GM12873 (cell line): ENCODE data around the gene MAP7.

Experiments
- CTCF ChIP-seq: IDR thresholded peaks from 2 replicates; pipeline ENCODE4 v1.5.1; 2012; ENCODE audit warnings: low read depth, mild to moderate bottlenecking, moderate library complexity, low read length, control low read depth; ENCODE audit not compliant: insufficient read depth; ENCODE audit errors: missing control alignments

Gene MAP7

GRCh38 chr6:136474241-136474640 lies 76.0 kb downstream of the MAP7 start:
- TF ChIP-seq CTCF: no peak

GRCh38 chr6:136471922-136472321 lies 78.3 kb downstream of the MAP7 start:
- TF ChIP-seq CTCF: no peak

DNA sequence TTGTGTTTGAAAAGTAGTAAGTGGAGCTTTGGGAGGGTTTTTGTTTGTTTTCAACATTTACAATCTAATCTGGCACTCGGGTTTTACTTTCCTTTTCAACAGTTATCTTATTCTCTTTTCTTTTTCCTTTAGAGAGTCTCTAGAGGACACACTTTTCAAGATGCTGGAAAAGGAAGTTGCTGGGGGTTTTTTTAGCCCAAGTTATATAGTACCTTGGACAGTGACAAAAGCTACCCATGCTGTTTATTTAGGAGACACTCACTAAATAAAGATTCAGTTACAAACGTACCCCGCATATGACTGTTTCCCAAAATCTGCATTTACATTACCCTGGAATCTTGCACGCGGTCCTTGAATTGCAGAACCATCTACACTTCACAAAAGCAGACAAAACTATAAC lies 78.8 kb downstream of the MAP7 start:
- TF ChIP-seq CTCF: no peak

DNA sequence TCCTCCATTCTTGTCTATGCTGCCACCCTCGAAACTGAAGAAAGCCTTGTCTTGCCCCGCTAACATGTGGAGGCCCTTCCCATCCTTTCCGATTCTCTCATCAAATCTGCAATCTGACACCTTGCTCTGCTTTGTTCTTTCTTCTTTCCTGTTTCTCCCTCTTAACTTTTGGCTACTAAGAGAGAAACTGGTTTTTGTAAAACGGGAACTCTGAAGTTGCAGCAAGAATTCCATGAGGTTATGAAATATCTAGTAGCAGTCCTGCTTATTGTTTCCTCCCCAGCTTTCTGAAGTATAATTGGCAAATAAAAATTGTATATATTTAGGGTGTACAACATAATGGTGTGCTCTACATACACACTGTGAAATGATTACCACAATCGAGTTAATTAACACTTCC lies 80.2 kb downstream of the MAP7 start:
- no peak for TF ChIP-seq CTCF

- no peak for TF ChIP-seq CTCF
These were observed 81.1 kb downstream of the MAP7 start for GRCh38 chr6:136469154-136469553.

GRCh38 chr6:136468711-136469110 lies 81.5 kb downstream of the MAP7 start:
- no peak for TF ChIP-seq CTCF

GRCh38 chr6:136467186-136467585 lies 83.0 kb downstream of the MAP7 start:
- no peak for TF ChIP-seq CTCF
